T follicular helper cell (primary cell): ENCODE measurements around the gene PCED1B.
A peak's percentile ranks its signal among the peaks of the same experiment; 100 is the strongest.
"Not testable (repeated sequence)": the region's sequence is repeated elsewhere in the genome, so short reads cannot be mapped to it uniquely, and the experiment has no call there.

Experiments used
- DNase-seq: peaks from one replicate; pipeline ENCODE4 v3.0.0-alpha.2; 2020; ENCODE audit warnings: low read depth

The PCED1B gene

DNA sequence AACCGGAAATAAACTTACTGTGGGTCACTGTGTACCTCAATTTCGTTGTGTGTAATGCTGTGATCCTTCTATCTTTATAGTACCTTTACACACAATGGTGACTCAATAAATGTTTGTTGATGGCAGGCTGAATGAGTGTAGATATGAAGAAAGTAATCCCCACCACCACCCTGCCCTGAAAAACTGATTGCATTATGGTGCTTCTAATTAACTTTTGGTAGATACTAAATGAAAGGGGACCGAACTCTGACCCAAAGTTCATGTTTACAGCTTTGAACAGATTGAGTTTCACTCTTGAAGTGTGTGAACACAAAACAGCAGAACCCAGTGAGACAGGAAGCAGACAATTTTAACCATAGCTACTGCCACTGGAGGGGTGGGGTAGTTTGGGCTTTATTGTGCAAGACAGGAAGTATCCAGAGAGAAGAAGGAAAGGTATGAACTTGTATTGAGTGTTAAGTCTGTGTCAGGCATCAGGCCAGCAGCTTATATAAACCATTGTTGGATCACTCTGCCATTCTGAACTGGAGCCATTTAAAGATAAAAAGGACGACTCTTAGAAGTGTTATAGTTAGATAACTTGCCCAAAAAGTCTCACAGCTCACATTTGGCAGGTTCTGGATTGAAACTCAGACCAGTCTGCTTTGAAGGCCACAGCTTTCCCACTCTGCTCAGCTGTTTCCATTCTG is 197.3 kb downstream of the PCED1B start:
- DNase-seq: peak; percentile 34

- DNase-seq: no peak
These were observed 198.6 kb downstream of the PCED1B start for GRCh38 chr12:47277972-47278448.

GRCh38 chr12:47279758-47280157 is 200.3 kb downstream of the PCED1B start:
- not testable (repeated sequence) for DNase-seq

DNA sequence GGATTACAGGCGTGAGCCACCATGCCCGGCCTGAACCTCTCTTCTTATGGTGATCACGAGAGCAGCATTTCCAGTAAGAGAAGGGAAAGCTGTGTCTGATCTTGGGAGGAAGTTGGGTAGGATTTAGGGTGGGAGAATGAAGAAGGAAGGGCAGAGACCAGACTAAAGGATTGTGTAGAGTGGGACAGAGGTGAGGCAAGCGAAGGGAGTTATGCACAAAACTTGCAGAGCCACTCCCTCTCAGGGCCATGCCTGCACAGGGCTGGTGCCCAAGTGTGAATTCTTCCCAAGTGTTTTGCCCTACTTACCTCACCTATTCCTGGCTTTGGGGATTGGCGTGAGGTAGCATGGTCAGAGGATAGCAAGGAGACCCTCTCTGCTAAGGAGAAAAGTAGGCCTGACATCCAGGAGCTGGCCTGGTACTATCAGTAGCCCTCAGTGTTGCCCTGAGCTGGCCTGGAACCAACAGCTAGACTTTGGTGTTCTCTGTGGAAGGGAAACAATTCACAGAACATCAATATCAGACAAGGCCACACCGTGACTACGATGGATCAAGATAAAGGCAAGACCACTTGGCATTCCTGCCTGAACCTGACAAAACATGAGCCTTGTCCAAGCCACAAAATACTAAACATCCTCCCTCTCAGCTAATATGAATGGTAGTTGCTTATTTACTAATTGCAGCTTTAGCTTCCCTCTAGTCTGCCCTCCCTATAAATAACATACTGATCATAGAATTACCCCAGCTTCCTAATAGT is 201.3 kb downstream of the PCED1B start:
- no peak for DNase-seq

DNA sequence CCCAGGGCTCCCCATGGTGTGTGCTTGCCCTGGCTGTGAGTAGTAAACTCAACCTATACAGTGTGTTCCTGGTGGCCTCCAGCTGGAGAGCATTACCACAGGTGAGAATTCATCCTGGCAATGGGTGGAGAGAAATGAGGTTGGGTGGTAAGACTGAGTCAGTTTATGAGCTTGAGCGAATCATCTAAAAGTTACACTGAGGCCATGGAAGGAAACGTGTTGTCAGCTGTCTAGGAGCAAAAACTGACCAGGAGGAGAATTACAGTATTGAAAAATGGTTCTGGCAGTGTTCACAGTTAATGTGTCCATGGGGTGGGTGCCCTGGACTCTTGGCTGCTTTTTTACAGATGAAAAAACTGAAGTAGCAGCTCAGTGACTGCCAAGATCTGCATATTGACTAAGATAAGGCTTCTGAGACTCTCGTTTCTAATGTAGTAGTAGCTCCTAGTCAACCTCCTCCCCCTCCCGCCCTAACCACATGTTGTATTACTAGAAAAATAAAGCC is 202.3 kb downstream of the PCED1B start:
- no peak for DNase-seq

- DNase-seq: no peak
These were observed 202.8 kb downstream of the PCED1B start for GRCh38 chr12:47282206-47282605.
